NCI-H748 (cell line): ENCODE measurements around the gene HERPUD2.

Experiments used
- DNase-seq: peaks from one replicate; lab custom pipeline; 2025; ENCODE audit not compliant: unreplicated experiment; lab: John Stamatoyannopoulos, UW

HERPUD2 gene, protein sequence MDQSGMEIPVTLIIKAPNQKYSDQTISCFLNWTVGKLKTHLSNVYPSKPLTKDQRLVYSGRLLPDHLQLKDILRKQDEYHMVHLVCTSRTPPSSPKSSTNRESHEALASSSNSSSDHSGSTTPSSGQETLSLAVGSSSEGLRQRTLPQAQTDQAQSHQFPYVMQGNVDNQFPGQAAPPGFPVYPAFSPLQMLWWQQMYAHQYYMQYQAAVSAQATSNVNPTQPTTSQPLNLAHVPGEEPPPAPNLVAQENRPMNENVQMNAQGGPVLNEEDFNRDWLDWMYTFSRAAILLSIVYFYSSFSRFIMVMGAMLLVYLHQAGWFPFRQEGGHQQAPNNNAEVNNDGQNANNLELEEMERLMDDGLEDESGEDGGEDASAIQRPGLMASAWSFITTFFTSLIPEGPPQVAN

DNA sequence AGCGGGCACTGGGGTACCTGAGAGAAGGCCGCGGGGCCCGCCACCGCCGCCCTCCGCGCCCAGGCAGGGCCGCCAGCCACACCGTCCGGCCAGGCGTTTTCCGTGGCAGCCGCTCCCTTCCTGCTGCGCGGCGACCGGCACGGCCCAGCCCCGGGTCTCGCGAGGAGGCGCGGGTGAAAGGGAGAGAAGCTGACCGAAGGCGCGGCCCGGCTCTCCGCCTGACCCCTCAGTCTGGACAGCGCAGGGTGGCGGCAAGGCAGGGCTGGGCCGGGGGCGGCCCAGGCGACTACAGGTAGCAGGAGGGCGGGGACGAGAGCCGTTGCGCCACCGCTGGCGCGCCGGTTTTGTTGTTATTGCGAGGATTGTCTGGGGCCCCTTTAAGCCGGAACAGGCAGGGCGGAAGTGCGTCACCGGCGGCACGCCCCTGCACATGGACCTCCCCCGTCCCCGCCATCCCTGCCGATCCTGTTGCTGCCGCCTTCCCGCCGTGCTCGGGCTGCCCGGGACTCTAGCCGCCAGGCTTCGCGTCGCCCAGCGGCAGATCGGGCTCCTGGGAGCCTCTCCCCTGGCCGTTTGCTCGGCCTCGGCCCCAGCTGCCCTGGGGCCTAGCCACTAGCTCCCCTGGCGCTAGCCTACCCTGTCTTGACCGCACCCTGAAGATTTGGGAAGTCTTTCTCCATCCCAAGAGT lies at the start of gene HERPUD2:
Gene HERPUD2, minus strand, starts transcription at position 352 of the 689 bp plus-strand sequence. CDS start 805 bp downstream, outside the sequence.
- peak; percentile 96 for DNase-seq

DNA sequence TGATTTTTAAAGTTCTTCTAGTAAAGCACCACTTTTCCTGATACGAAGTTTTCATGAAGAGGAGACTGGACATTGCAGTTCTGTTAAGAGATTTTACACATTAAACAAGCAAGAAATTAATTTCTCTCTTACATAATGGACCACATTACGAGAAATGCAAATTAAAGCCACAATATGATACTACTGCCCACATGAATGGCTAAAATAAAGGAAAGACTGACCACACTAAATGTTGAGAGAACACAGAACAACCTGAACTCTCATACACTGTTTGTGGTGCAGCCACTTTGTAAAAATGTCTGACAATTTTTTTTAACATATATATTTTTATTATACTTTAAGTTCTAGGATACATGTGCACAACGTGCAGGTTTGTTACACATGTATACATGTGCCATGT lies 44.0 kb upstream of the HERPUD2 start:
- DNase-seq, result no peak

DNA sequence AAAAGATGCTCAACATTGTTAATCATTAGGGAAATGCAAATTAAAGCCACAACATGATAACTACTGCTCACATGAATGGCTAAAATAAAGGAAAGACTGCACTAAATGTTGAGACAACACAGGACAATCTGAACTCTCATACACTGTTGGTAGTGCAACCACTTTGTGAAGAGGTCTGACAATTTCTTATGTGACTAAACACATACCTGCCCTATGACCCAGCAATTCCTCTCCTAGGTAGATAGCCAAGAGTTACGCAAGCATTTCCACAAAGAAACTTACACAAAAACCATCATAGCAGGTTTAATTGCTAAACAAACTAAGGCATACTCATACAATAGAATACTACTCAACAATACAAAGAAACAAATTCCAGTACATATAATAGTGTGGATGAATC lies 41.8 kb upstream of the HERPUD2 start:
- DNase-seq, result no peak

DNA sequence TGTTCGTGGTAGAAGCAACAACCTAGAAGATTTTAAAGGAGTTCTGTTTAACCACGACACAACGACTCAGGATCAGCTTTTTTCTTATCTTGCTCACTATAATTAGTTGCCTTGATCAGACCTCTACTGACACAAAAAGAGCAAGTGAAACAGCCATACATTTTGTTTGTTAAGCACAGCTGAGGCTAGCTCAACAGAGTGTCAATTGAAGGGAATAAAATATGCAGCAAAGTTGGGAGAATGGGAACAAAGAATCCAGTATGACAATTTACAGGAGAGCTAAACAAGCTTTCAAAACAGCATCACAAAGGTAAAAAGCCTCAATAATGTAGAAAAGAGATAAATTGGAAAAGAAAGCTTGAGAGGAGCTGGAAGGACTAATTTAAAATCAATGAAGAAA lies 40.5 kb upstream of the HERPUD2 start:
- no peak for DNase-seq

DNA sequence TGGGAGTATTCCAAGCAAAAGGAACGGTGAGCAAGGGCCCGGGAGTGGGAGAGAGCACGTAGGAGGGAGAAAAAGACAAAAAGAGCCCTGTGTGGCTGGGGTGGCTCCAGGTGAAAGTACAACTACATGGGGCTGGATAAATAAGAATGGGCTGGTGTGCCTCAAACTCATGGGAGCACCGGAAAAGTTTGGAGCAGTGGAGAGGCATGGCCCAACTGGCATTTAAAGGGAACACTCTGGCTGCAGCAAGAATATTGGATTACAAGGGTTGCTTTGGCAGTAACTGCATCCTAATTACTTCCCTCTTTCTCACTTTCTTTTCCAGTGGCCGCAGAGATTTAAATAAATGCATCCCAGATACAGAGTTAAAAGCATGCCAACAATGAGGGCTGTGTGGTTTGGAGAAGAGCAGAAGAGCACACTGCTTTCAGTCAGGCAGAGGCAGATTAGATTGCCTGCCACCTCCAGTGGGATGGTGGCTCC lies 39.1 kb upstream of the HERPUD2 start:
- DNase-seq, result no peak

DNA sequence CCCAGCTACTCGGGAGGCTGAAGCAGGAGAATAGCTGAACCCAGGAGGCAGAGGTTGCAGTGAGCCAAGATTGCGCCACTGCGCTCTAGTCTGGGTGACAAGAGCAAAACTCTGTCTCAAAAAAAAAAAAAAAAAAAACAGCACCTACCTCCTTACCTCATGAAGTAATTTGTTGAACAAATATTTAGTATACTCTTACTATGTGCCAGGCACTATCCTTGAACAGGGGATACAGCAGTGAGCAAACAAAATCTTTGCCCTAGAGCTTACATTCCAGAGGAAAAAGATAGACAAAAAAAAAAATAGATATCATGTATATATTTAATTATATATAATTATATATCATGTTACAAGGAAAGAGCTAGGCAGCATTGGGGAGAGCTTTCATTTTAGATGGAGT lies 36.4 kb upstream of the HERPUD2 start:
- DNase-seq, result no peak

DNA sequence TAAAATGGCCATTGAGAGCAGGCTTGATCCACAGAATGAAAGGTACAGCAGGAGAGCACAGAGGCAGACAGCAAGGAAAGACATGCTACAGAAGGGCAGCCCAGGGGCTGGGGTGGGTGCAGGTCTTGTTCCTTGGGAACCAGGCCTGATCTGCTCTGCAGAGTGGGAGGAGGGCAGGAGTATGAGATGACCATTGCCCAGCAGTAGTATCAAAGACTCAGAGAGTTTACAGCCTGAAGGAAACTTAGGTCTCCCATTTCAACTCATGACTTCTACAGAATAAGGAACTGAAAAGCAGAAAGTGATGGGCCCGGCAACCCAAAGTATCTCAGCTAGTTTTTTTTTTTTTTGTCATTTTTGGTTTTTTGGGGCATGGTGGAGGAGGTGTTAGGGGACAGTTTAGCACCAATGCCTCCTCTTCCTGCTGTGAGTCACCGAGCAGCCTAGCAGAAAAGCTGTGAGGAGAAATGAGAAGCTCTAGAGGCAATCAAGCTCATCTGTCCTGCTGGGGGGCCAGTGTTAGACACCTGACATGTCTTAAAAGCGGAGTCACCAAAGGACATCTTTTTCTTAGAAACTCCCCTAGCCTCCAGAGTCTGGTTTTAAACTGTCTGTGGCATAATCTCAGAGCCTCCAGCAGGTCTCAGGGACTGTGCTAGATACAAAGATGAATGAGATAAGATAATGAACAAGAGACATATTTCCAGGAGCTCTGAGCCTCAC lies 34.3 kb upstream of the HERPUD2 start:
- no peak for DNase-seq

DNA sequence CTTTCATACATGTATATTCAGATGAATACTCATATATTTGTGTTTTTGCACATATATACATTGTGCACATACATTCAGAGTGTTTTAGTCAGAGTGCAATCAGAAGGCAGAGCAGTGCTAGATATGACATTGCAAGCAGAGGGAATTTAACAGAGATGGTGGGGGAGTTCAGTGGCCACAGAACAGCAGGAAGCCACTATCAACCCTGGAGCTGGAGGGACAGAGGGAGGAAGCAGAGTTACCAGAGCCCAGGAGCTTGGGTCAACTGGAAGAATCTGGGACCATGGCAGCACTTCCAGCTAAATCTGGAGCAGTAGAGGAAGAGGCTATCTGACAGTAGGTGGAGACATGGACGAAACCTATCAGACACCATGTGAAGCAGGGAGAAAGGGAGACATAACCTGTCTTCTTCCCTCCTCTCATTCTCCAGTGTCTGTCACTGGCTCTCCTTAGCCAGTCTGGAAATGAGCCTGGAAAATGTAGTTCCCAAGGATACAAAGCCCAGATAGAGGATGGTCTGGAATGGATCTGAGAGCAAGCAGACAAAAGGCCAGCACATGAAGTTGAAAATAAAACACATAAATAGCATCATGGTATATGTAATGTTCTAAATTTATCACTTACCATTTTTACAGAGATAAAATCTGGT lies 33.6 kb upstream of the HERPUD2 start:
- no peak for DNase-seq

DNA sequence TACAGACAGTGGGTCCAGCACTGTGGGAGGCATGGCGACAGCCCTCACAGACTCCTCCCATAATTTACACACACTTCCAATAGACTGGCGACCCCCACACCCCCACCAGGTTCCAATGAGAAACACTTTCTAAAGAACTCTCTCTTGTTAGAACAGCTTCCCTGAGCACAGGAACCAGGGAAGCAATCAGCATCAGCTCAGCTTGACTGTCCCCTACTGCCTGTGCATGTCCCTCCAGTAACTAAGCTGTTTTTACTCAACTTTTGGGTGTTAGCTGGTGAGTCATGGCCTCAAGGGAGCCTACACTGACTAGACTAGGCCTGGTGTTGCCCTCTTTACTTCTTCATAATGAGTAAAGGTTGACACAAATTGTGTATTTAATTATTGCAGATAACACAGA lies 32.6 kb upstream of the HERPUD2 start:
- DNase-seq, result no peak

DNA sequence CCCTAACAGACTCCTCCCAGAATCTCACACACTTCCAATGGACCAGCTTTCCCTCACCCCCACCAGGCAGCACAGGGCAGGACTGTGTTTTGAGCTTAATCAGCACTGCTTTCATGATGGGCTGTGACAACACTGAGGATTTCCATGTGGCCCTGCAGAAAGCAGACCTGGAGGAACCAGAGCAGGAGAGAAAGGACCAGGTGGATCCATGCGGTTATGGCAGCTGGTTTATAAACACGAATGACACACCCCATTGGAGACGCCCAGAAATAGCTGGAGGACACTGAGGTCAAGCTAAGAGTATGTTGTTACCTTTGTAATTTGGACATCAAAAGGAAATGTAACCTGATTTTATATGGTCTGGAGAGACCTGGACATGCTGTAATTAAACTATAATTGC lies 31.7 kb upstream of the HERPUD2 start:
- DNase-seq, result peak; percentile 53

DNA sequence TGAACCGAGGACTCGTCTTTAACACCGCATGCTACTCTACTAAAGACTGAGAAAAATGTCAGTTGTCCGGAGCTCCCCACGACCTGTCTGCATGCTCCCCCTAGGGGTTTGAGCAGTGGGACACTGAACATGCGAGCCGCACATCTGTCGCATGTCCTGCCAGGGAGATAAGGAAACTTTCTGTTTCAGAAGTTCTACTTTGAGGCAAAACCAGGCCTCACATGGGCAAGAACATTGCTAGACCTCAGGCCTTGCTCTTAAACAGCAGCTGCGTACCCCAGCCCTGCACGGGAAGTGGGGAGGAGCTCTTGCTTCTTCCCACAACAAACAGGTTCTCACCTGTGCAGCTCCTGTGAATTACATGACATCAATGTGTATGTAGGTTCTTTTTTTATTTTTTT lies 30.3 kb upstream of the HERPUD2 start:
- DNase-seq, result no peak

DNA sequence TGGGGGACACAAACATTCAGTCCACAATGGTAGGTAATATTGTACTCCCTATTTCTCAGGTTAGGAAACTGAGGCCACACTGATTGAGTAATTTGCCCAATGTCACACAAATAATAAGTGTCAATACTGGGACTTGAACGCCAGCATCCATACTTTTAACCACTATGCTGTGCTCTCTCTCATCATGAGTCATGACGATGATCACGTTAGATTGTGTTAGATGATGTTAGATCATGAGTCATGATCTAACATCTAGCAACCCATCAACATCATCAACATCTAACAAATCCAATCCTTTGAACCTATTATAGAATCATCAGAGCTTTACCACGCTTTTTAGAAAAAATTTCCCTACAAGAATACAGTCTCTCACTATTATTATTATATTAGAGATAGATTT lies 28.1 kb upstream of the HERPUD2 start:
- DNase-seq, result no peak

DNA sequence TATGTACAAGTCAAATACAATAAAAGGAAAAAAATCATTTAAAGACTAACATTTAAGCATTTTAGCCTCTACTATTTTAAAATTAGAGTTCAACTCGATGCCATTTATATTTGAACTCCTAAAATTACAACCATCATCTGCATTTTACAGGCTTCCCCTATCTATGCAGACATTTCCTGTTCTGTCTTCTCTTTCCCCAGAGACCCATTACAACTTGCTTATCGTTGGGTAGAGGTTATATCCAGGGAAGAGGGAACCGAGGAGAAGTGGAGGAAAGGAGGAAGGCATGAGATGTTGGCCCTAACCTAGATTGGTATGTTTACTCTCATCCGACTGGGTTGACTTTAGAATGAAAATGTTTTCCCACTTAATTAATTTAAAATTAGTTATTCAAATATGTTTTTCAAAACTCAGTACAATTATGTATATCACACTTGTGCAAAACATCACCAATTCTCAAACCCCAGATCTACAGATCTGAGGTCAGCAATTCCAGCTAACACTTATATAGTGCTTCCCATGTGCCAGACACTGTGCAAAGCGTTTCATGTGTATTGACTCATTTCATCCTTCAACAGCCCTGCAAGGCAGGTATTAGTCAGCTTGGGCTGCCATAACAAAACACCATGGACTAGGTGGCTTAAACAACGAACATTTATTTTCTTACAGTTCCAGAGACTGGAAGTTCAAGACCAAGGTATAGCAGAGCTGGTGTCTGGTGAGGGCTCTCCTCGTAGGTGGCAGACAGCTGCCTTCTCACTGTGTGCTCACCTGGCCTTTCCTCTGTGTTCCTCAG lies 27.3 kb upstream of the HERPUD2 start:
- DNase-seq, result no peak

DNA sequence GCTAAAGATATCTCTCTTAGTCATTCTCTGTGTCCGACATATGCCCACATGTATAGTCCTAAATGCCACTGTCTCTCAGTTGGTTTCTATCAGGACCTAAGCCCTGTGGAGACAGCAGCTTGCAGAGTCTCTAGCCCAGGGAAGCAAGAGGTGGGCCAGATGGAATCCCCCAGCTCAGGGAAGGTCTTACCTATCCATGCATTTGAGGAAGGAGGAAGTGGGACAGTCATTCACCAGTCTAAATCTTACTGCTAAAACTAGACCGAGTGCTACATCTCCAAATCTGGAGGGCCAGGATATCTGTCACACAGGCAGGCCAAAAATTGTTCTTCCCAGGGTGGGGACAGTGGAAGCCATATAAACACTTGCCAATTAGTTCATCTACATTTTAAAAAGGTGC lies 26.4 kb upstream of the HERPUD2 start:
- no peak for DNase-seq

DNA sequence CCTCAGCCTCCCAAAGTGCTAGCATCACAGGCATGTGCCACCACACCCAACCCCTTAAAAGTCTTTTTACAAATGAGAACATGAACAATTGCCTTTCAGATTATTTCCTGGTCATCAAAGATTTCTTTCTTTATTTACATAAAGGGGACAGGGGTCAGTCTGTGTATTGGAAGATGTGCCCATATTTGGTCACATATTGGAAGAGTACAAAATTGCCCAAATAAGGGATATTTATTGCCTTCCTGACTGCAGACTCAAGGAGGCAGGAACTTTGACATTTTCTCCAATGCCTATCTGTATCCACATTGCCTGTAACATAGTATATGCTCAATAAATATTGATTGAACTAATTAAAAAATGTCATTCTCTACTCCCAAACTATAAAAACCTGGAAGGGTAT lies 25.9 kb upstream of the HERPUD2 start:
- DNase-seq, result no peak

DNA sequence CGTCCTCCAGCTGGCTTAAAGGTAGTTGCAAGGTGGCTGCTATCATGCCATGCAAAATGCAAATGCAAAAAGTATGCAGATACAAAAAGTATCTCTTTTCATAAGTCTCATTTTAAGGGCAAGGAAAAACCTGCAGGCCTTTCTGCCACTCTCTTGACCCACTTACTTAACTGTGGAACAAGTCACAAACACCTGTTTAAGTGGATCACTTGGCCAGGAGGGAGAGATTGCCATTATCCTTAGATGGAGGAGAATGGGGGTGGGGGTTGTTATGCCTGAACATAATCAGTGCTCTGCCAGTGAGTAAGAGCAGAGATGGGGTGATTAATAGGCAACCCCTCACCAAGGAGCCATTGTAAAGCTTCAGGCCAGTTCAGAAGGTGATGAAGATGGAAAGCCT lies 25.1 kb upstream of the HERPUD2 start:
- DNase-seq, result no peak

DNA sequence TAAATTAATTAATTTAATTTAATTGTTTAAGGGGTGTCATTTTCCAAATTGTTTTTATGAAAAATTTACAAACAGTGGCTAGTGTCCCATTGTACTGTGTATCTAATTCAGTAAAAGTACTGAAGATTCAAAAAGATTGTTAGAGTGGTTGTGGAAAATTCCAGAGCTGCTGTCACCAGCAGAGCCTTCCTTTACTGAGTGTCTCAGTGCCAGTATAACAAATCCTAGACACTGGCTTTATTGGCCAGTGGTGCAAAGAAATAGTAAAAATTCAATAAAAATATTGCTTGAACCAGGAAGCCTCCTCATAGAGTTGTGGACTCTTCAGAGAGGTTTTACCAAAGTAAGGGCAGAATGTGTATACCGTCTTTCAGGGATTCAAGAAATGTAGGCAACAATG lies 23.1 kb upstream of the HERPUD2 start:
- no peak for DNase-seq

DNA sequence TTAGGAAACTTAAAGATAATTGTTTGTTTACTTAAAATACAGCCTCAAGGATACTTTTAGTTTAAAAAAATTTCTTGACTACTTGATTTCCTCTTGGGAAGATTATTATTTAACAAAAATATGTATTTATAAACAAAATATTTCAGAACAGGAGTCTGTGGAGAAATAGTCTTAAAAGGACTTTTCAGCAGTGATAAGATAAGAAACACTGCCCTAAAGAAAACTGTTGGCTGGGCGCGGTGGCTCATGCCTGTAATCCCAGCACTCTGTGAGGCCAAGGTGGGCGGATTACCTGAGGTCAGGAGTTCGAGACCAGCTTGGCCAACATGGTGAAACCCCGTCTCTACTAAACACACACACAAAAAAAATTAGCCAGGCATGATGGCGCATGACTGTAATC lies 22.6 kb upstream of the HERPUD2 start:
- no peak for DNase-seq

DNA sequence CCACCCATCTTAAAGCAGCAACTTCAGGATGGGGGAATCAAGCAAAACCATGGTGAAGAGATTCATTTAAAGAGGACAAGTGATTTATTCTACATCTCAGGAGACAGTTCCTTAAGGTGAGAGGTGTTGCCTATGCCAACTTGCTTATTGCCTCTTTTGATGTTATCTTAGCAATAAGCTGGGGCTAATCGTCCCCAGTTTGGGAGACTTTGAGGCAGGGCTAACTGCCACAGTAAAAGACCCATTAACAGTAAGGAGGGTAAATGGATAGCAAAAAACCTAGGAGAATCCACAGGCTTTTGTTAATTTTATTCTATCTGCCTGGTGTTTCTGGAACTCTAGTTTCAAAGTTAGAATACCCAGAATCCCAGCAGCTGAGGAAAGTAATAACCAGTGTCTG lies 22.1 kb upstream of the HERPUD2 start:
- no peak for DNase-seq

DNA sequence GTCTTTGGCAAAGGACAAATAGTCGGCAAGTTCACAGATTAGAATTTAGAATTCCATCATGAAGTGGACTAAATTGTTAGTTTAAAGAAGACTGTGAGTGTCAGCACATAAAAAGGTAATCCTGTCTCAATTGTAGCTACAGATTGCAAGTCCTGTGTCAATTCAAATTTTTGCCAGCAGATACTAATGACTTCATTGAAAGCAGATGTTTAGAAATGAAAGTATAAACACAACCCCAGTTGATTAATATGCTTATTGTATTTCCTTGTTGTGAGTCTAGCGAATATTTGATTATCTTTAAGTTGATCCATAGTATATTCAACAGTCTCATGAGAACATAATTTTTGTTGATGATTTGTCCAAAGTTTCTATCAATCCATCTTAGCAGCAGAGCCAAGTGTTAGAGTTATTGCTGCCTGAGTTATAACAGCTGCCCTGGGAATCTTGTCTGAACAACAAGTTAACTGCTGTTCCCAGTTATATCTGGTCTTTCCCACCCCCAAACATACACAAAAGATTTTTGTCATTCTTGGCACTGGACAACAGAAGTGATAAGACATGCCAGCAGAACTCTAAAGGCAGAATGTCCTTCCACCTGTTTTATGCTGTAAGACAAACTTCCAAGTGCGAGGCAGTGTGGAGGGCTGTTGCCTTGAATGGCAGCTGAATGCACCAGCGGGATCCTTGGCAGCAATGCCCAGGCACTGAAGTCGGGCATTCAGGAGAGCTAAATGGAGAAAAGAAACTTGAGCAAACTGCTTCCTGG lies 21.3 kb upstream of the HERPUD2 start:
- no peak for DNase-seq
